GM06990 (cell line): ENCODE results near the gene ATP2A1.

ENCODE experiments used
- DNase-seq: peaks from one replicate; pipeline ENCODE4 v3.0.0-alpha.2; 2011; ENCODE audit not compliant: insufficient read length; ENCODE audit errors: extremely low read depth
- H3K27me3 ChIP-seq: replicated peaks from 2 replicates; pipeline ENCODE4 v1.6.0; 2011; ENCODE audit warnings: low read length; ENCODE audit not compliant: control insufficient read depth, insufficient read depth
- H3K36me3 ChIP-seq: 2 replicates; pipeline ENCODE4 v1.5.1; 2011; ENCODE audit warnings: low read length; ENCODE audit not compliant: control insufficient read depth, insufficient read depth
- H3K4me3 ChIP-seq: replicated peaks from 2 replicates; pipeline ENCODE4 v1.5.1; 2011; ENCODE audit warnings: low read depth, mild to moderate bottlenecking, control low read depth, low read length
- TF ChIP-seq, protein P1 (sequence below): IDR thresholded peaks from 2 replicates; pipeline ENCODE4 v1.5.1; 2011; ENCODE audit warnings: low read length, control low read depth, mild to moderate bottlenecking, inconsistent platforms; ENCODE audit not compliant: insufficient read depth, poor library complexity, severe bottlenecking

ATP2A1 gene

GRCh38 chr16:28891964-28892890 is 13.9 kb downstream of the ATP2A1 start:
- no peak for DNase-seq
- H3K4me3 ChIP-seq = no peak overlapping the region
- H3K27me3 ChIP-seq = no peaks in the 10 kb centered on the region
- TF ChIP-seq, protein P1, sequence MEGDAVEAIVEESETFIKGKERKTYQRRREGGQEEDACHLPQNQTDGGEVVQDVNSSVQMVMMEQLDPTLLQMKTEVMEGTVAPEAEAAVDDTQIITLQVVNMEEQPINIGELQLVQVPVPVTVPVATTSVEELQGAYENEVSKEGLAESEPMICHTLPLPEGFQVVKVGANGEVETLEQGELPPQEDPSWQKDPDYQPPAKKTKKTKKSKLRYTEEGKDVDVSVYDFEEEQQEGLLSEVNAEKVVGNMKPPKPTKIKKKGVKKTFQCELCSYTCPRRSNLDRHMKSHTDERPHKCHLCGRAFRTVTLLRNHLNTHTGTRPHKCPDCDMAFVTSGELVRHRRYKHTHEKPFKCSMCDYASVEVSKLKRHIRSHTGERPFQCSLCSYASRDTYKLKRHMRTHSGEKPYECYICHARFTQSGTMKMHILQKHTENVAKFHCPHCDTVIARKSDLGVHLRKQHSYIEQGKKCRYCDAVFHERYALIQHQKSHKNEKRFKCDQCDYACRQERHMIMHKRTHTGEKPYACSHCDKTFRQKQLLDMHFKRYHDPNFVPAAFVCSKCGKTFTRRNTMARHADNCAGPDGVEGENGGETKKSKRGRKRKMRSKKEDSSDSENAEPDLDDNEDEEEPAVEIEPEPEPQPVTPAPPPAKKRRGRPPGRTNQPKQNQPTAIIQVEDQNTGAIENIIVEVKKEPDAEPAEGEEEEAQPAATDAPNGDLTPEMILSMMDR = no peak
- no peaks in the 10 kb centered on the region; the same call in 1 of the 2 replicates for H3K36me3 ChIP-seq

GRCh38 chr16:28893291-28893690 is 15.0 kb downstream of the ATP2A1 start:
- peaks cover 1% of the 10 kb centered on the region; the same call in 1 of the 2 replicates for H3K36me3 ChIP-seq
- no peak for DNase-seq

DNA sequence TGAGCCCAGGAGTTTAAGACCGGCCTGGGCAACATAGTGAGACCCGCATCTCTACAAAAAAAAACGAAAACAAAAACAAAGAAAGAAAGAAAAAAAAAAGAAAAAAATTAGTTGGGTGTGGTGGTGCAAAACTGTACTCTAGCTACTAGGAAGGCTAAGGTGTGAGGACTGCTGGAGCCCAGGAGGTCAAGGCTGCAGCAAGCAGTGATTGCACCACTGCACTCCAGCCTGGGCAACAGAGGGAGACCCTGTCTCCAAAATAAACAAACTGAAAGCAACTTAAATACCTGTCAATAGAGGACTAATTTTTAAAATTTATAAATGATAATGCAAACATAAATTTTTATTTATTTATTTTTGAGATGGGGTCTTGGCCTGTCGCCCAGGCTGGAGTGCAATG is 17.3 kb downstream of the ATP2A1 start:
- Histone ChIP-seq H3K4me3 (no peak overlapping the region), H3K36me3 (peaks cover 3% of the 10 kb centered on the region; the same call in 1 of the 2 replicates), H3K27me3 (no peaks in the 10 kb centered on the region)
- TF ChIP-seq, protein P1 = no peak
- no peak for DNase-seq

More at GRCh38 chr16:28893291-28893690, 15.0 kb downstream of the ATP2A1 start:
- no peaks in the 10 kb centered on the region for H3K27me3 ChIP-seq
- TF ChIP-seq, protein P1 = no peak
- no peak overlapping the region for H3K4me3 ChIP-seq

GRCh38 chr16:28897826-28898225 is 19.5 kb downstream of the ATP2A1 start:
- H3K36me3 ChIP-seq = peaks cover 3% of the 10 kb centered on the region
- no peaks in the 10 kb centered on the region for H3K27me3 ChIP-seq
- no peak for DNase-seq
- TF ChIP-seq, protein P1 = no peak
- no peak overlapping the region for H3K4me3 ChIP-seq

DNA sequence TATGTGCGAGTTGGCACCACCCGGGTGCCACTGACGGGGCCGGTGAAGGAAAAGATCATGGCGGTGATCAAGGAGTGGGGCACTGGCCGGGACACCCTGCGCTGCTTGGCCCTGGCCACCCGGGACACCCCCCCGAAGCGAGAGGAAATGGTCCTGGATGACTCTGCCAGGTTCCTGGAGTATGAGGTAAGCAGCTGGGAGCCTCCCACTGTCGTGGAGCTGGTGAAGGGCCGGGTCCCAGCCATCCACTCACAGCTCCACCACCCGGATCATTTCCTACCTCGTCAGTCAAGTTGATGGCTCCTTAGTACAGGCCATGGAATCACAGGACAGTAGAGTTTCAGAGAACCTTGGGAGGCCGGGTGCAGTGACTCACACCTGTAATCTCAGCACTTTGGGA is 20.0 kb downstream of the ATP2A1 start:
- TF ChIP-seq, protein P1 = no peak
- no peak for DNase-seq

More for the DNA sequence above, 20.0 kb downstream of the ATP2A1 start:
- H3K27me3 ChIP-seq = no peaks in the 10 kb centered on the region
- no peak overlapping the region for H3K4me3 ChIP-seq
- peaks cover 3% of the 10 kb centered on the region for H3K36me3 ChIP-seq
